Ureter (tissue), 1 donor: ENCODE results near the gene TTLL8. TPM values are rescaled to one million over a fixed set of nuclear protein-coding genes. Genes with fewer than 3 reads are reported as not detected.

Source experiments
- total RNA-seq: library from RNA; stranded (reverse); gene quantifications from one replicate; pipeline ENCODE4 v1.2.4, GENCODE V29; 2023
- donor health status: DM: yes; HTN: yes; CAD: no.

The TTLL8 gene
- total RNA-seq, 1 donor from 2014 or later = not detected

Other genes starting within 250 kb of the TTLL8 start
- 41.5 TPM for gene BRD1, start 230.4 kb downstream of the TTLL8 start, total RNA-seq
- gene ZBED4, start 204.5 kb downstream of the TTLL8 start, total RNA-seq = 13.6 TPM
- 20.5 TPM for gene ALG12, start 139.9 kb downstream of the TTLL8 start, total RNA-seq
- 42.8 TPM for gene CRELD2, start 139.7 kb downstream of the TTLL8 start, total RNA-seq
- gene PIM3, start 97.5 kb downstream of the TTLL8 start, total RNA-seq = 75.0 TPM
- not detected for gene IL17REL, start 45.5 kb downstream of the TTLL8 start, total RNA-seq
- 0.34 TPM for gene MLC1, start 27.1 kb upstream of the TTLL8 start, total RNA-seq
- 0.26 TPM for gene MOV10L1, start 31.7 kb upstream of the TTLL8 start, total RNA-seq
- gene PANX2, start 112.4 kb upstream of the TTLL8 start, total RNA-seq = 1.9 TPM
- gene TRABD, start 127.6 kb upstream of the TTLL8 start, total RNA-seq = 64.5 TPM
- gene SELENOO, start 142.7 kb upstream of the TTLL8 start, total RNA-seq = 24.7 TPM
- gene TUBGCP6, start 186.7 kb upstream of the TTLL8 start, total RNA-seq = 57.2 TPM
- gene HDAC10, start 193.0 kb upstream of the TTLL8 start, total RNA-seq = 52.4 TPM
- 14.1 TPM for gene MAPK12, start 203.4 kb upstream of the TTLL8 start, total RNA-seq
- 15.4 TPM for gene MAPK11, start 212.1 kb upstream of the TTLL8 start, total RNA-seq
- 443 TPM for gene PLXNB2, start 249.3 kb upstream of the TTLL8 start, total RNA-seq